ENCODE results near the gene DEFB125. TPM values are rescaled to one million over a fixed set of nuclear protein-coding genes. Genes with fewer than 3 reads are reported as not detected.

The DEFB125 gene
- polyA plus RNA-seq, 3 donors, result not detected

DNA sequence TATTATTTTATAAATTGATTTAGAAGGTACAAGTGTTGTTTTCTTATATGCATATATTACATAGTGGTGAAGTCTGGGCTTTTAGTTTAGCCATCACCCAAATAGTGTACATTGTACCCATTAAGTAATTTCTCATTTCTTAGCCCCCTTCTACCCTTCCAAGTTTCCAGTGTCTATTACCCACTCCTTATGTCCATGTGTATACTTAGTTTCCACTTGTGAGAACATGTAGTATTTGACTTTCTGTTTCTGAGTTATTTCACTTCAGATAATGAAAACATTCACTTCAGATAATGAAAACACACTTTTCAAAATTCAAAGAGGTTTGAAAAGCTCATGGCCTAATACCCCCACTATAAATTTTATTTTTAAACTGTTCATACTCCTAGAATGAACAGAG lies 14.5 kb downstream of the DEFB125 start:
- H3K4me1 Mint-ChIP-seq, result no peaks in the 10 kb centered on the region
- intact Hi-C loops (cut with micrococcal nuclease), result no loop called here
- H3K36me3 ChIP-seq (replicated peaks in 1 of 2; ENCODE audit: control insufficient read depth in 1 of 2, insufficient read depth in 2 of 2, low read length in 2 of 2), result no peaks in the 10 kb centered on the region
- DNase-seq, result no peak
- no peak overlapping the region for H3K4me3 Mint-ChIP-seq
- TF ChIP-seq, protein P1, sequence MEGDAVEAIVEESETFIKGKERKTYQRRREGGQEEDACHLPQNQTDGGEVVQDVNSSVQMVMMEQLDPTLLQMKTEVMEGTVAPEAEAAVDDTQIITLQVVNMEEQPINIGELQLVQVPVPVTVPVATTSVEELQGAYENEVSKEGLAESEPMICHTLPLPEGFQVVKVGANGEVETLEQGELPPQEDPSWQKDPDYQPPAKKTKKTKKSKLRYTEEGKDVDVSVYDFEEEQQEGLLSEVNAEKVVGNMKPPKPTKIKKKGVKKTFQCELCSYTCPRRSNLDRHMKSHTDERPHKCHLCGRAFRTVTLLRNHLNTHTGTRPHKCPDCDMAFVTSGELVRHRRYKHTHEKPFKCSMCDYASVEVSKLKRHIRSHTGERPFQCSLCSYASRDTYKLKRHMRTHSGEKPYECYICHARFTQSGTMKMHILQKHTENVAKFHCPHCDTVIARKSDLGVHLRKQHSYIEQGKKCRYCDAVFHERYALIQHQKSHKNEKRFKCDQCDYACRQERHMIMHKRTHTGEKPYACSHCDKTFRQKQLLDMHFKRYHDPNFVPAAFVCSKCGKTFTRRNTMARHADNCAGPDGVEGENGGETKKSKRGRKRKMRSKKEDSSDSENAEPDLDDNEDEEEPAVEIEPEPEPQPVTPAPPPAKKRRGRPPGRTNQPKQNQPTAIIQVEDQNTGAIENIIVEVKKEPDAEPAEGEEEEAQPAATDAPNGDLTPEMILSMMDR (IDR thresholded peaks at IDR 0.05), result no peak
- no peaks in the 10 kb centered on the region for H4K20me1 ChIP-seq (ENCODE audit: insufficient read depth, low read length)
- H3K27me3 Mint-ChIP-seq (ENCODE audit: low read depth in 3 of 3), result peaks cover 10 to 31% (median 25%) of the 10 kb centered on the region in 3 donors
- no peak overlapping the region for H3K4me2 ChIP-seq (replicated peaks; ENCODE audit: extremely low read depth, low read length, poor library complexity, severe bottlenecking)
- H3K9me3 ChIP-seq (replicated peaks in 1 of 2; ENCODE audit: control insufficient read depth in 1 of 2, insufficient read depth in 1 of 2, low read length in 2 of 2), result peaks cover 0 to 3% of the 10 kb centered on the region in 2 donors
- no peak overlapping the region for H2AFZ ChIP-seq (ENCODE audit: insufficient read depth, low read depth, low read length, poor library complexity, severe bottlenecking)
- peaks cover 3 to 13% (median 7%) of the 10 kb centered on the region in 7 donors for H3K9me3 Mint-ChIP-seq
- H3K4me3 ChIP-seq (replicated peaks in 1 of 3; ENCODE audit: low read depth in 2 of 3, low read length in 3 of 3), result no peak overlapping the region
- H3K36me3 Mint-ChIP-seq, result no peaks in the 10 kb centered on the region
- H3K27ac Mint-ChIP-seq, result no peak overlapping the region
- no peak overlapping the region for H3K9ac ChIP-seq (ENCODE audit: insufficient read depth, low read length, poor library complexity, severe bottlenecking)
- no peak overlapping the region for H3K27ac ChIP-seq (ENCODE audit: low read depth in 1 of 2, low read length in 2 of 2)
- peaks cover 2 to 3% of the 10 kb centered on the region in 2 donors for H3K27me3 ChIP-seq (ENCODE audit: control insufficient read depth in 2 of 2, insufficient read depth in 2 of 2, low read length in 2 of 2)
- no peaks in the 10 kb centered on the region for H3K79me2 ChIP-seq (ENCODE audit: insufficient read depth, low read length)
- H3K4me1 ChIP-seq (ENCODE audit: control insufficient read depth in 1 of 2, insufficient read depth in 2 of 2, low read length in 2 of 2), result no peaks in the 10 kb centered on the region

DNA sequence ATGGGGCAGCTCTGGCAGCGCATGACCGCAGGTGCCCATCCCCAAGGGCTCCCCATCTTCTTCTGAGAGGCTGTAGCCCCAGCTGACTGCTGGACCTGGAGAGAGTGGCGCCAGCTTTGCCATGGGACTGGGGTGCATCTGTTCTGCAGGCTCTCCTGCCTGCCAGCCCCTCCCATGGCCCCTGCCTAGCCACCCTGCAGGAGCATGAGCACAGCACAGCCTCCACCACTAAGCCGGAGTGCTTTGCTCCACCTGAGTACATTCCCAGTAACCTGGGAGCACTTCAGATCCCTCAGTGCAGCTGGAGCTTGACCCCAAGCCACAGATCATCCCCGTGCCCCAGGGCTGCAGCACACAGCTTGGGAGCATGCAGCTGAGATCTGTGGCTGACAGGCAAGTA lies 16.0 kb downstream of the DEFB125 start:
- Mint-ChIP-seq H3K4me3 (no peak overlapping the region), H3K27me3 (ENCODE audit: low read depth in 3 of 3) (peaks cover 20 to 32% (median 25%) of the 10 kb centered on the region in 3 donors), H3K4me1 (no peaks in the 10 kb centered on the region), H3K36me3 (no peaks in the 10 kb centered on the region), H3K27ac (no peak overlapping the region), H3K9me3 (peaks cover 0 to 3% (median 0%) of the 10 kb centered on the region in 7 donors)
- DNase-seq, result no peak
- H3K36me3 ChIP-seq (replicated peaks in 1 of 2; ENCODE audit: control insufficient read depth in 1 of 2, insufficient read depth in 2 of 2, low read length in 2 of 2), result no peaks in the 10 kb centered on the region
- H3K4me3 ChIP-seq (replicated peaks in 1 of 3; ENCODE audit: low read depth in 2 of 3, low read length in 3 of 3), result no peak overlapping the region
- H3K79me2 ChIP-seq (ENCODE audit: insufficient read depth, low read length), result no peaks in the 10 kb centered on the region
- no peak overlapping the region for H3K9ac ChIP-seq (ENCODE audit: insufficient read depth, low read length, poor library complexity, severe bottlenecking)
- H2AFZ ChIP-seq (ENCODE audit: insufficient read depth, low read depth, low read length, poor library complexity, severe bottlenecking), result no peak overlapping the region
- TF ChIP-seq, protein P1 (IDR thresholded peaks at IDR 0.05), result no peak
- no peaks in the 10 kb centered on the region for H3K4me1 ChIP-seq (ENCODE audit: control insufficient read depth in 1 of 2, insufficient read depth in 2 of 2, low read length in 2 of 2)
- intact Hi-C loops (cut with micrococcal nuclease), result no loop called here
- H3K27ac ChIP-seq (ENCODE audit: low read depth in 1 of 2, low read length in 2 of 2), result no peak overlapping the region
- no peaks in the 10 kb centered on the region for H4K20me1 ChIP-seq (ENCODE audit: insufficient read depth, low read length)
- H3K9me3 ChIP-seq (replicated peaks in 1 of 2; ENCODE audit: control insufficient read depth in 1 of 2, insufficient read depth in 1 of 2, low read length in 2 of 2), result no peaks in the 10 kb centered on the region
- H3K27me3 ChIP-seq (ENCODE audit: control insufficient read depth in 2 of 2, insufficient read depth in 2 of 2, low read length in 2 of 2), result peaks cover 3 to 5% of the 10 kb centered on the region in 2 donors
- WGBS (ENCODE audit: insufficient coverage), result 96% methylated on average over 5 of the region's 5 CpGs
- H3K4me2 ChIP-seq (replicated peaks; ENCODE audit: extremely low read depth, low read length, poor library complexity, severe bottlenecking), result no peak overlapping the region

Measured in CD14-positive monocyte (primary cell).